HepG2 (cell line): Measurements from ENCODE around the gene UNC5A. TPM values are rescaled to one million over a fixed set of nuclear protein-coding genes. Genes with fewer than 3 reads are reported as not detected.

ENCODE experiments used
- ATAC-seq: fragments of 200-7000 bp; cut with Tn5 transposase; 3 replicates; pipeline ENCODE4 v1.9.1; 2020; ENCODE audit warnings: mild to moderate bottlenecking, moderate library complexity
- BruUV-seq: library from RNA; stranded (reverse); fragments of 400-500 nt; replicated peaks from 2 replicates; lab custom pipeline; 2021; lab: Mats Ljungman, UMichigan
- CTCF ChIA-PET: fragments of 300-600 bp; formaldehyde crosslinking; extraction: SDS; loops from one replicate; lab custom pipeline; 2021; ENCODE audit warnings: low total read pairs, inconsistent platforms, low intra/inter-chr PET ratio; lab: Yijun Ruan, JAX
- POLR2A ChIA-PET: fragments of 350-600 bp; sonication (Branson Sonifier 250); formaldehyde crosslinking; loops from one replicate; lab custom pipeline; 2020; ENCODE audit warnings: antibody characterized with exemption, inconsistent platforms; lab: Yijun Ruan, JAX
- DNase-seq: peaks from one replicate; pipeline ENCODE4 v3.0.0-alpha.2; 2015; ENCODE audit warnings: low spot score
- FAIRE-seq: peaks from 3 replicates; lab custom pipeline; 2011; peaks lifted over from hg19 to GRCh38; lab: Jason Lieb, UNC
- H2AFZ ChIP-seq: one replicate; pipeline ENCODE4 v1.6.1; 2011; ENCODE audit warnings: low read length, inconsistent platforms
- H3K27ac ChIP-seq: fragments of 300-600 bp; 3 replicates; pipeline ENCODE4 v1.8.0; 2011; ENCODE audit warnings: mixed run types, mild to moderate bottlenecking, mixed read lengths, low read length, inconsistent platforms; ENCODE audit not compliant: insufficient read depth; ENCODE audit errors: extremely low read length
- H3K27me3 ChIP-seq, 2 experiments: fragments of 200-600 bp in 1 of 2; 2 replicates in 1 of 2; 3 replicates in 1 of 2; pipeline versions ENCODE4 v1.6.0 to v1.8.0; 2011; ENCODE audit warnings: low read length in 2 of 2, mild to moderate bottlenecking in 2 of 2, moderate library complexity in 2 of 2, inconsistent platforms in 1 of 2; ENCODE audit not compliant: insufficient read depth in 2 of 2, control insufficient read depth in 1 of 2
- H3K36me3 ChIP-seq, 2 experiments: fragments of 200-600 bp in 1 of 2; replicated peaks in 1 of 2; 2 replicates in 1 of 2; 3 replicates in 1 of 2; pipeline versions ENCODE4 v1.5.1 to v1.8.0; 2011; ENCODE audit warnings: low read length in 2 of 2, inconsistent platforms in 1 of 2; ENCODE audit not compliant: insufficient read depth in 2 of 2, control insufficient read depth in 1 of 2
- H3K4me1 ChIP-seq: 2 replicates; pipeline ENCODE4 v1.5.1; 2012; ENCODE audit warnings: low read length, inconsistent platforms; ENCODE audit not compliant: insufficient read depth
- H3K4me2 ChIP-seq: 2 replicates; pipeline ENCODE4 v1.6.0; 2011; ENCODE audit warnings: low read depth, low read length, inconsistent platforms
- H3K4me3 ChIP-seq, 3 experiments: fragments of 200-600 bp in 1 of 3; sonication (generic), shearing (Covaris generic) in 1 of 3; replicated peaks in 1 of 3; 2 replicates each; pipeline ENCODE4 v1.5.1; 2011 to 2016; ENCODE audit warnings: low read length in 3 of 3, inconsistent platforms in 2 of 3, low read depth in 2 of 3, mild to moderate bottlenecking in 2 of 3, control low read depth in 1 of 3, mixed read lengths in 1 of 3; ENCODE audit not compliant: insufficient read depth in 1 of 3
- H3K79me2 ChIP-seq: one replicate; pipeline ENCODE4 v1.6.1; 2011; ENCODE audit warnings: low read length, inconsistent platforms; ENCODE audit not compliant: insufficient read depth
- H3K9ac ChIP-seq: 2 replicates; pipeline ENCODE4 v1.6.0; 2011; ENCODE audit warnings: mild to moderate bottlenecking, low read depth, low read length, inconsistent platforms; ENCODE audit not compliant: insufficient read depth
- H3K9me3 ChIP-seq: 2 replicates; pipeline ENCODE4 v1.5.1; 2012; ENCODE audit warnings: mild to moderate bottlenecking, low read length
- H4K20me1 ChIP-seq: 2 replicates; pipeline ENCODE4 v1.6.0; 2011; ENCODE audit warnings: inconsistent platforms, mild to moderate bottlenecking, low read length, moderate library complexity; ENCODE audit not compliant: insufficient read depth
- CCAR2 ChIP-seq: fragments of 200-400 bp; formaldehyde crosslinking; optimal IDR thresholded peaks from 2 replicates; pipeline ENCODE3; 2018; ENCODE audit warnings: low read depth, mild to moderate bottlenecking, low read length, moderate library complexity
- ELF4 ChIP-seq: sonication (generic); formaldehyde crosslinking; IDR thresholded peaks from 2 replicates; pipeline ENCODE4 v1.5.0; 2020; ENCODE audit warnings: missing genetic modification reagents, mild to moderate bottlenecking, moderate library complexity, borderline replicate concordance
- FLYWCH1 ChIP-seq: sonication (generic); formaldehyde crosslinking; IDR thresholded peaks from 2 replicates; pipeline ENCODE4 v1.8.1; 2023; ENCODE audit warnings: mild to moderate bottlenecking, missing genetic modification reagents
- THYN1 ChIP-seq: sonication (generic); formaldehyde crosslinking; IDR thresholded peaks from 2 replicates; pipeline ENCODE4 v1.8.1; 2023; ENCODE audit warnings: low read depth, mild to moderate bottlenecking, moderate library complexity, missing genetic modification reagents, borderline replicate concordance
- U2AF2 ChIP-seq: fragments of 200-400 bp; formaldehyde crosslinking; IDR thresholded peaks from 2 replicates; pipeline ENCODE4 v1.6.1; 2017; ENCODE audit warnings: low read depth, mild to moderate bottlenecking, low read length
- ZNF207 ChIP-seq: fragments of 450-650 bp; IDR thresholded peaks from 2 replicates; pipeline ENCODE4 v1.6.1; 2016; ENCODE audit warnings: antibody characterized with exemption, borderline replicate concordance
- ZNF33B ChIP-seq: sonication (generic); formaldehyde crosslinking; IDR thresholded peaks from 2 replicates; pipeline ENCODE4 v1.5.1; 2020; ENCODE audit warnings: mild to moderate bottlenecking, missing genetic modification reagents
- WGBS: methylation state at CpG from one replicate; pipeline ENCODE4 v1.1.6; 2017; ENCODE audit warnings: low lambda C conversion rate; 5-methylcytosine and 5-hydroxymethylcytosine counted together
- in situ Hi-C: cut with HindIII; loops from 2 replicates; pipeline ENCODE4 v1.10.0; 2017; ENCODE audit warnings: low pct_unique_long_range_greater_than_20kb; ENCODE audit not compliant: extremely low pct_ligation_motif_present
- intact Hi-C: fragments of 100-400 bp; cut with micrococcal nuclease; formaldehyde crosslinking; loops from one replicate; pipeline ENCODE4 v1.10.0; 2022; ENCODE audit not compliant: unreplicated experiment
- polyA plus RNA-seq, 8 experiments: library from polyadenylated mRNA; depleted of rRNA in 3 of 8; stranded (reverse) in 7 of 8; unstranded in 1 of 8; fragments of >200 nt; fragmentation: Illumina TruSeq in 4 of 8; extraction: Trizol in 4 of 8; gene quantifications; 2 replicates each; pipeline versions ENCODE4 v1.2.1 to v1.2.3, GENCODE V29; 2011 to 2016; ENCODE audit warnings: low read depth in 4 of 8, missing spikeins in 1 of 8, mixed read lengths in 1 of 8; ENCODE audit not compliant: insufficient read depth in 1 of 8
- total RNA-seq, 5 experiments: library from RNA; depleted of rRNA; stranded (reverse); fragments of >200 nt; fragmentation: Illumina TruSeq; extraction: Trizol; gene quantifications; 2 replicates each; pipeline ENCODE4 v1.2.3, GENCODE V29; 2016; ENCODE audit warnings: low read depth in 1 of 5

UNC5A gene
- total and polyA plus RNA-seq, 2 of the 13 experiments (the other 11 are each of a cell fraction or from before 2014, with no cell fraction given), result not detected

DNA sequence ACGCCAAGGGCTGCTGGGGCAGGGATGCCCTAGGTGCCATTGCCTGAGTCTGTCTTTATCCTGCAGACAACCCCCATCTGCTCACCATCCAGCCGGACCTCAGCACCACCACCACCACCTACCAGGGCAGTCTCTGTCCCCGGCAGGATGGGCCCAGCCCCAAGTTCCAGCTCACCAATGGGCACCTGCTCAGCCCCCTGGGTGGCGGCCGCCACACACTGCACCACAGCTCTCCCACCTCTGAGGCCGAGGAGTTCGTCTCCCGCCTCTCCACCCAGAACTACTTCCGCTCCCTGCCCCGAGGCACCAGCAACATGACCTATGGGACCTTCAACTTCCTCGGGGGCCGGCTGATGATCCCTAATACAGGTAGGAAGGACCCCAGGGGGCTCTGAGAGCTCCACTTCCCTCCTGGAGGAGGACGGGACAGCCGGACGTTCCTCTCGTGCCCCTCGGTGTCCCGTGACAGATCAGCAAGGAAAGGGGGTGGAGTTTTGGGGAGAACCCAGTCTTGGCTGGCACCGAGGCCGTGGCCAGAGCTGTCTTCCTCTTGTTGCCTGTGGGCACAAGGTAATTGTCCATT, 63.9 kb downstream of the UNC5A start:
- Histone ChIP-seq H3K9me3 (no peaks in the 10 kb centered on the region), H3K4me1 (peaks cover 8% of the 10 kb centered on the region; the same call in 1 of the 2 replicates), H3K36me3 (no peaks in the 10 kb centered on the region), H3K27ac (no peak overlapping the region), H2AFZ (no peak overlapping the region), H3K9ac (no peak overlapping the region), H3K79me2 (no peaks in the 10 kb centered on the region), H3K27me3 (peaks cover 24 to 63% of the 10 kb centered on the region in 2 experiments; a peak in 4 of 5 replicates), H3K4me3 (peak overlapping the region in 1 of 3 experiments; percentile 10; a peak in 1 of 6 replicates), H3K4me2 (0 out of 2 replicates have a peak overlapping the region, but pooled peaks have one; percentile 32), H4K20me1 (no peaks in the 10 kb centered on the region)
- in situ Hi-C loops, result no loop called here
- WGBS, result 19% methylated on average over 12 of the region's 20 CpGs
- ATAC-seq (no peak), DNase-seq (no peak), FAIRE-seq (no peak)
- intact Hi-C loops, result no loop called here
- TF ChIP-seq FLYWCH1 (CRISPR knock-in tag) (no peak), U2AF2 (no peak), CCAR2 (no peak), ELF4 (CRISPR knock-in tag) (no peak), ZNF207 (no peak)
- BruUV-seq, result no TSS peak
- ChIA-PET CTCF (no interaction called here), POLR2A (interaction anchor here (1.4 kb wide), 1 partner anchor 227 kb away, joined by 3 read pairs; the partner anchor contains the start of gene TSPAN17)

DNA sequence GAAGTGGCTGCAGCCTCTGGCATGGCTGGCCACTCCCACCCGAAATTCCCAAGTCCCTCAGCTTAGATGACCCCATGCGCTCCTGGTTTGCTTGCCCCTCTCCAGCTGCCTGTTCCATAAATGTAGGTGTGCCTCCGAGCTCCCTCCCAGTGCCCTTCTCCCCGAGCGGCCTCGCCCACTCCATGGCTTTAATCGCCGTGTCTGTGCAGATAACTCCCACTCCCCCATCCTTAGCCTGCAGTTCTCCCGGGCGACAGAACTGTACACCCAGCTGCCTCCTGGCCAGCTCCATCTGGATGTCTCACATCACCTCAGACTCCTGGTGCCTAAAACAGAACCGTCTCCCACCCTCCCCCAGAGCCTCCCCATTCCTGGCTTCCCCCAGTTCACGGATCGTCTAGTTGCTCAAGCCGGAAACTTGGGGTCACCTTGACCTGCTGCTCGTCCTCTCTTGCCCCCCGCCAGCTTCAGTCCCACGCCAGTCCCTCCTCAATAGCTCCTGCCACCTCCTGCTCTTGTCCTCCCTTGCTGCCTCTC, 64.7 kb downstream of the UNC5A start:
- Histone ChIP-seq H3K4me1 (peaks cover 9% of the 10 kb centered on the region), H3K27me3 (peaks cover 26 to 71% of the 10 kb centered on the region in 2 experiments; a peak in 4 of 5 replicates), H3K4me3 (no peak overlapping the region), H3K36me3 (no peaks in the 10 kb centered on the region), H3K4me2 (no peak overlapping the region), H3K9ac (no peak overlapping the region), H2AFZ (no peak overlapping the region), H3K79me2 (no peaks in the 10 kb centered on the region), H3K9me3 (no peaks in the 10 kb centered on the region), H4K20me1 (no peaks in the 10 kb centered on the region), H3K27ac (no peak overlapping the region)
- CTCF ChIA-PET, result no interaction called here
- DNase-seq (no peak), FAIRE-seq (no peak), ATAC-seq (no peak)
- intact Hi-C loops, result no loop called here
- TF ChIP-seq ZNF33B (CRISPR knock-in tag) (no peak), THYN1 (CRISPR knock-in tag) (no peak)
- in situ Hi-C loops, result no loop called here
- no TSS peak for BruUV-seq
- POLR2A ChIA-PET, result interaction anchor here (1.4 kb wide), 1 partner anchor 228 kb away, joined by 3 read pairs; the partner anchor contains the start of gene TSPAN17
- 24% methylated on average over 15 of the region's 17 CpGs for WGBS
